Gastroesophageal sphincter (tissue), 4 donors: Measurements from ENCODE around the gene BTNL8. TPM values are rescaled to one million over a fixed set of nuclear protein-coding genes. Genes with fewer than 3 reads are reported as not detected.
A peak's percentile ranks its signal among the peaks of the same experiment; 100 is the strongest.

ENCODE experiments used
- ATAC-seq: fragments of 150-250 bp; one replicate; pipeline ENCODE4 v1.9.1; 2016; ENCODE audit warnings: mild to moderate bottlenecking, moderate library complexity
- H3K27ac ChIP-seq, 4 donors: fragments of 200-600 bp; sonication (generic) in 3 of 4; 1 replicate in 3 of 4; 2 replicates in 1 of 4; pipeline ENCODE4 v1.5.1; 2016 to 2019
- H3K27me3 ChIP-seq: fragments of 200-600 bp; sonication (generic); one replicate; pipeline ENCODE4 v1.5.1; 2019
- H3K36me3 ChIP-seq, 2 donors: fragments of 200-600 bp; sonication (generic); one replicate each; pipeline ENCODE4 v1.5.1; 2019; ENCODE audit warnings: control low read depth in 1 of 2
- H3K4me1 ChIP-seq, 3 donors: fragments of 200-600 bp; sonication (generic); 1 replicate in 2 of 3; 2 replicates in 1 of 3; pipeline ENCODE4 v1.5.1; 2016 to 2019; ENCODE audit warnings: control low read depth in 2 of 3
- H3K4me3 ChIP-seq, 2 donors: fragments of 200-600 bp; sonication (generic); one replicate each; pipeline ENCODE4 v1.5.1; 2019; ENCODE audit warnings: mild to moderate bottlenecking in 1 of 2, moderate library complexity in 1 of 2
- H3K9me3 ChIP-seq, 3 donors: fragments of 200-600 bp; sonication (generic); one replicate each; pipeline ENCODE4 v1.5.1; 2017 to 2019; ENCODE audit warnings: control low read depth in 2 of 3
- CTCF ChIP-seq, 4 experiments: fragments of 200-600 bp in 2 of 4; fragments of 450-650 bp in 2 of 4; sonication (generic) in 1 of 4; IDR thresholded peaks; one replicate each; pipeline ENCODE4 v1.5.1; 2017 to 2019; ENCODE audit warnings: antibody characterized with exemption in 4 of 4, mild to moderate bottlenecking in 2 of 4, moderate library complexity in 2 of 4
- EP300 ChIP-seq: sonication (generic); formaldehyde crosslinking; IDR thresholded peaks from one replicate; pipeline ENCODE4 v1.6.1; 2017; ENCODE audit warnings: antibody characterized with exemption, mild to moderate bottlenecking
- POLR2A ChIP-seq, 2 donors: fragments of 450-650 bp; IDR thresholded peaks; one replicate each; pipeline ENCODE4 v1.6.1; 2017; ENCODE audit warnings: antibody characterized with exemption in 2 of 2, mild to moderate bottlenecking in 2 of 2, moderate library complexity in 1 of 2
- POLR2AphosphoS5 ChIP-seq: sonication (generic); formaldehyde crosslinking; IDR thresholded peaks from one replicate; pipeline ENCODE4 v1.6.1; 2017; ENCODE audit warnings: antibody characterized with exemption
- WGBS, 2 donors: methylation state at CpG; one replicate each; pipeline ENCODE4 v1.1.5; 2018; ENCODE audit warnings: low coverage in 1 of 2; 5-methylcytosine and 5-hydroxymethylcytosine counted together
- total RNA-seq, 4 donors: library from RNA; depleted of rRNA; stranded (reverse); fragments of >200 nt; gene quantifications; one replicate each; pipeline ENCODE4 v1.1.0, GENCODE V29; 2016

The BTNL8 gene
- total RNA-seq, 4 donors from 2014 or later: 0.81 to 1.1 TPM; not detected in 2

GRCh38 chr5:180869587-180869986 is 29.4 kb upstream of the BTNL8 start:
- H3K4me1 ChIP-seq: peaks cover 0 to 27% (median 3%) of the 10 kb centered on the region in 3 donors
- peak overlapping the region; percentile 77 to 87 (median 80) for H3K27ac ChIP-seq
- peak; percentile 92 for ATAC-seq
- no peak overlapping the region for H3K4me3 ChIP-seq
- H3K27me3 ChIP-seq: no peaks in the 10 kb centered on the region
- no peaks in the 10 kb centered on the region for H3K36me3 ChIP-seq
- WGBS, 2 donors: 33 to 65% methylated on average over 1 of the region's 1 CpG
- peak; percentile 53 for TF ChIP-seq EP300
- TF ChIP-seq POLR2AphosphoS5: peak; percentile 99
- TF ChIP-seq POLR2A (IDR thresholded peaks at IDR 0.05): no peak
- no peak for TF ChIP-seq CTCF (IDR thresholded peaks at IDR 0.05)
- no peaks in the 10 kb centered on the region for H3K9me3 ChIP-seq

- H3K9me3 ChIP-seq: no peaks in the 10 kb centered on the region
- ATAC-seq: no peak
- H3K36me3 ChIP-seq: no peaks in the 10 kb centered on the region
- TF ChIP-seq POLR2AphosphoS5: no peak
- no peak for TF ChIP-seq CTCF (IDR thresholded peaks at IDR 0.05)
- no peak for TF ChIP-seq POLR2A (IDR thresholded peaks at IDR 0.05)
- no peak for TF ChIP-seq EP300
- peaks cover 3 to 36% (median 3%) of the 10 kb centered on the region in 3 donors for H3K4me1 ChIP-seq
- H3K27ac ChIP-seq: peak overlapping the region; percentile 77 to 87 (median 80)
- H3K4me3 ChIP-seq: no peak overlapping the region
- no peaks in the 10 kb centered on the region for H3K27me3 ChIP-seq
- 68 to 70% methylated on average over 8 to 9 of the region's 16 CpGs for WGBS, 2 donors
Observed at GRCh38 chr5:180870276-180871068, 28.5 kb upstream of the BTNL8 start.

- peak overlapping the region in 3 of 4 donors; percentile 4 to 77 (median 77) for H3K27ac ChIP-seq
- H3K4me3 ChIP-seq: no peak overlapping the region
- no peak for ATAC-seq
- H3K9me3 ChIP-seq: no peaks in the 10 kb centered on the region
- peaks cover 3 to 51% (median 3%) of the 10 kb centered on the region in 3 donors for H3K4me1 ChIP-seq
- H3K27me3 ChIP-seq: no peaks in the 10 kb centered on the region
- no peaks in the 10 kb centered on the region for H3K36me3 ChIP-seq
- 86% methylated on average over 4 of the region's 9 CpGs; no CpG with 5 or more reads in 1 of the 2 donors for whole genome bisulfite sequencing, 2 donors
- TF ChIP-seq POLR2A (IDR thresholded peaks at IDR 0.05) (no peak), POLR2AphosphoS5 (no peak), CTCF (IDR thresholded peaks at IDR 0.05) (no peak), EP300 (no peak)
Observed at GRCh38 chr5:180872419-180872818, 26.5 kb upstream of the BTNL8 start.

GRCh38 chr5:180873615-180874520 is 25.1 kb upstream of the BTNL8 start:
- 70 to 92% methylated on average over 4 to 13 of the region's 13 CpGs for WGBS, 2 donors
- Histone ChIP-seq H3K4me3 (no peak overlapping the region), H3K9me3 (no peaks in the 10 kb centered on the region), H3K27me3 (no peaks in the 10 kb centered on the region), H3K27ac (peak overlapping the region; percentile 43 to 77 (median 63)), H3K36me3 (no peaks in the 10 kb centered on the region), H3K4me1 (peaks cover 3 to 47% (median 3%) of the 10 kb centered on the region in 3 donors)
- no peak for TF ChIP-seq CTCF (IDR thresholded peaks at IDR 0.05)
- peak; percentile 32 for TF ChIP-seq POLR2AphosphoS5
- TF ChIP-seq EP300: no peak
- no peak for TF ChIP-seq POLR2A (IDR thresholded peaks at IDR 0.05)
- peak; percentile 32 for ATAC-seq
